ENCODE data around the gene CA9. TPM values are rescaled to one million over a fixed set of nuclear protein-coding genes. Genes with fewer than 3 reads are reported as not detected.
A peak's percentile ranks its signal among the peaks of the same experiment; 100 is the strongest.

Gene CA9
- total and polyA plus RNA-seq, 4 donors = 0.88 to 2.4 (median 1.3) TPM

DNA sequence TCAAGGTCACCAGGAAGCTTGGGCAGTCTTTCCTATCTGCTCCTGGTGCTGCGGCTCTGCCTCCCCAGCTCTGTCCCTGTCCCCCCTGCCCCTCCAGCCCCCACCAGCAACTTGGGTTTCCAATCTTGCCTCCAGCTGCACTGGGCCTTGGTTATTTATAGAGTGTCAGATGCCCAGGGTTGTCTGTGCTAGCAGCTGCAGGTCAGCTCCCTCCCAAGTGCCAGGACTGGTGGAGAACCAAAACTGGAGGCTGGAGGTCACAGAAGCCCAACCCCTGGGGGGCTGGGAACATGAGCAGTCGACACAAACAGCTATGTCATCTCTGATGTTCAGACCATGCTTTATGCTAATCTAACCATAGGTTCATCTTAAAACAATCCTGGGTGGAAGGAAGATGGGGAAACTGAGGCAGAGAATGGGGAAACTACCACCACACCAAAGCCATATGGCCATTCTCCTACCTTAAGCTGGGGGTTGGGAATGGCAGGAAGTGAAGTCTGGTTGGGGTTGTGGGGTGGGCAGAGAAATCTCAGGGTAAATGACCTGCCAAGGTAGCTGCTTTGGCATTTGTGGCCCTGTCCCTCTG lies 14.3 kb downstream of the CA9 start:
- H3K4me1 ChIP-seq (ENCODE audit: control insufficient read depth in 5 of 5, insufficient read depth in 5 of 5, low read length in 5 of 5) = peaks cover 6 to 30% (median 11%) of the 10 kb centered on the region in 5 donors
- H3K9ac ChIP-seq (ENCODE audit: insufficient read depth in 1 of 2, low read length in 2 of 2) = peak overlapping the region in 1 of 2 donors; percentile 57
- H3K27me3 ChIP-seq (ENCODE audit: control insufficient read depth in 3 of 3, insufficient read depth in 3 of 3, low read length in 2 of 3) = no peaks in the 10 kb centered on the region
- peak overlapping the region; percentile 58 to 91 for H3K27ac ChIP-seq (ENCODE audit: low read depth in 1 of 2, low read length in 1 of 2)
- DNase-seq = no peak
- 81 to 90% methylated on average over 2 of the region's 2 CpGs for WGBS, 2 donors
- peaks cover 4 to 20% (median 11%) of the 10 kb centered on the region in 4 donors for H3K36me3 ChIP-seq (ENCODE audit: control insufficient read depth in 4 of 4, insufficient read depth in 4 of 4, low read length in 4 of 4)
- H3K4me3 ChIP-seq = peak overlapping the region; percentile 47
- TF ChIP-seq, protein P1, sequence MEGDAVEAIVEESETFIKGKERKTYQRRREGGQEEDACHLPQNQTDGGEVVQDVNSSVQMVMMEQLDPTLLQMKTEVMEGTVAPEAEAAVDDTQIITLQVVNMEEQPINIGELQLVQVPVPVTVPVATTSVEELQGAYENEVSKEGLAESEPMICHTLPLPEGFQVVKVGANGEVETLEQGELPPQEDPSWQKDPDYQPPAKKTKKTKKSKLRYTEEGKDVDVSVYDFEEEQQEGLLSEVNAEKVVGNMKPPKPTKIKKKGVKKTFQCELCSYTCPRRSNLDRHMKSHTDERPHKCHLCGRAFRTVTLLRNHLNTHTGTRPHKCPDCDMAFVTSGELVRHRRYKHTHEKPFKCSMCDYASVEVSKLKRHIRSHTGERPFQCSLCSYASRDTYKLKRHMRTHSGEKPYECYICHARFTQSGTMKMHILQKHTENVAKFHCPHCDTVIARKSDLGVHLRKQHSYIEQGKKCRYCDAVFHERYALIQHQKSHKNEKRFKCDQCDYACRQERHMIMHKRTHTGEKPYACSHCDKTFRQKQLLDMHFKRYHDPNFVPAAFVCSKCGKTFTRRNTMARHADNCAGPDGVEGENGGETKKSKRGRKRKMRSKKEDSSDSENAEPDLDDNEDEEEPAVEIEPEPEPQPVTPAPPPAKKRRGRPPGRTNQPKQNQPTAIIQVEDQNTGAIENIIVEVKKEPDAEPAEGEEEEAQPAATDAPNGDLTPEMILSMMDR (IDR thresholded peaks at IDR 0.05; ENCODE audit: control extremely low read depth, extremely low read depth) = no peak
- no peak for ATAC-seq (ENCODE audit: insufficient read depth, low FRiP score)
- H3K9me3 ChIP-seq (ENCODE audit: control insufficient read depth in 4 of 4, insufficient read depth in 3 of 4, low read length in 3 of 4) = no peaks in the 10 kb centered on the region

DNA sequence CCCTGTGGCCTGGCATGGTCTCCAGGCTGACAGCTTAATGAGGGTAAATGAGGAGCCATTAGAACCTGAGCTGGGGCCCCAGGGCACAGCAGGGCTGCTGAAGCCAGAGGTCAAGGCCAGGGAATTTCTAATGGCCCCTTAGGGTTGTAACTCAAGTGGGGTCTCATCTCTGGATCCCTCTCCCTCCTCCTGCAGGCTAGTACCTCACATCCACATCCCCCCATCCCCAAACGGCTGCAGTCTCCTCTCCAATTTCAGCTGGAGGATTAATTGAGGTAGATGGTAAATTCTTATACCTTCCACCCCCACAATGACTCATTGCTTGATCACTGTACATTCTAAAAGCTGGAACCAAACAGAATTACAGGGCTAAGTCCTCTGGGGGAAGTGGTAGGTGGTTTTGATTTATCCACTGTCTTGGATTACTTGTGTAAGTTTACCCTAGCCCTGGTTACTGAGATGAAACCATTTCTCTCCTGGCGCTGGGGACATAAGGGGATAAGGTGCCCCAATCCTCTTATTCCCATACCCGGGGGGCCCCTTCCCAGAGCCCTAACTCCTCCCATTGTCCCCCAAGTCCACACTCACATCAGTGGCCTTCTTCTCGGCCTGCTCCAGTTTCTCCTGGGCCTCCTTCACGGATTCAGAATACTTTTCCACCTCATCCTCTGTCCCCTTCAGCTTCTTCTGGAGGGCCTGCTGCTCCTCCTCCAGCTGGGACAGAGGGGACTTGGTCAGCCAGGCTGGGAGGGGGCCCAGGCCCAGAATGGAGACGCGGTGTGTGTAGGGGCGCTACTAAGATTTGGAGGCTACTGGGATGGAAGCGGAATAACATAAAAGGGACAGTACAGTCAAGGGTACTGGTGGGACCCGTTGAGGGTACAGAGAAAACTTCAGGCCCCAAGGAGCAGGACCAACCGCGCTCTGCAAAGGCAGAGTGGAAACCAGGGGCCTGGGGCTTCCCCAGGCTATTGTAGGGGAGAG lies 15.1 kb downstream of the CA9 start:
- Histone ChIP-seq H3K4me1 (ENCODE audit: control insufficient read depth in 5 of 5, insufficient read depth in 5 of 5, low read length in 5 of 5) (peaks cover 6 to 28% (median 11%) of the 10 kb centered on the region in 5 donors), H3K9ac (ENCODE audit: insufficient read depth in 1 of 2, low read length in 2 of 2) (peak overlapping the region; percentile 46 to 57), H3K9me3 (ENCODE audit: control insufficient read depth in 4 of 4, insufficient read depth in 3 of 4, low read length in 3 of 4) (no peaks in the 10 kb centered on the region), H3K4me3 (peak overlapping the region; percentile 47), H3K36me3 (ENCODE audit: control insufficient read depth in 4 of 4, insufficient read depth in 4 of 4, low read length in 4 of 4) (peaks cover 3 to 17% (median 11%) of the 10 kb centered on the region in 4 donors), H3K27me3 (ENCODE audit: control insufficient read depth in 3 of 3, insufficient read depth in 3 of 3, low read length in 2 of 3) (no peaks in the 10 kb centered on the region), H3K27ac (ENCODE audit: low read depth in 1 of 2, low read length in 1 of 2) (peak overlapping the region; percentile 72 to 91)
- ATAC-seq (ENCODE audit: insufficient read depth, low FRiP score) (no peak), DNase-seq (no peak)
- TF ChIP-seq, protein P1 (IDR thresholded peaks at IDR 0.05; ENCODE audit: control extremely low read depth, extremely low read depth) = no peak
- WGBS, 2 donors = 77 to 79% methylated on average over 12 of the region's 12 CpGs

- 31 to 32% methylated on average over 58 to 61 of the region's 61 CpGs for WGBS, 2 donors
- ATAC-seq (ENCODE audit: insufficient read depth, low FRiP score) (no peak), DNase-seq (peak; percentile 86 to 93 (median 91))
- Histone ChIP-seq H3K27me3 (ENCODE audit: control insufficient read depth in 3 of 3, insufficient read depth in 3 of 3, low read length in 2 of 3) (no peaks in the 10 kb centered on the region), H3K4me3 (peak within 1 kb of the TSS; percentile 66), H3K9ac (ENCODE audit: insufficient read depth in 1 of 2, low read length in 2 of 2) (peak within 1 kb of the TSS; percentile 46 to 71), H3K27ac (ENCODE audit: low read depth in 1 of 2, low read length in 1 of 2) (peak within 1 kb of the TSS; percentile 81 to 91), H3K9me3 (ENCODE audit: control insufficient read depth in 4 of 4, insufficient read depth in 3 of 4, low read length in 3 of 4) (no peaks in the 10 kb centered on the region), H3K4me1 (ENCODE audit: control insufficient read depth in 5 of 5, insufficient read depth in 5 of 5, low read length in 5 of 5) (peaks cover 6 to 25% (median 11%) of the 10 kb centered on the region in 5 donors), H3K36me3 (ENCODE audit: control insufficient read depth in 4 of 4, insufficient read depth in 4 of 4, low read length in 4 of 4) (peaks cover under 1 to 10% (median 8%) of the 10 kb centered on the region in 4 donors)
- TF ChIP-seq, protein P1 (IDR thresholded peaks at IDR 0.05; ENCODE audit: control extremely low read depth, extremely low read depth) = no peak
Observed at GRCh38 chr9:35689542-35690293, 16.0 kb downstream of the CA9 start, which contains the start of gene TPM2. TPM2 (minus strand) TSS chr9:35689925; CDS start chr9:35689817, 108 bp downstream.
